HG02885 (cell line): ENCODE results near the gene ZNHIT1.

Experiments
- ATAC-seq: cut with Tn5 transposase; IDR thresholded peaks from one replicate; pipeline ENCODE4 v1.9.1; 2021; ENCODE audit warnings: mild to moderate bottlenecking; ENCODE audit not compliant: unreplicated experiment, poor library complexity

ZNHIT1 gene

GRCh38 chr7:101216001-101216859 lies 1.7 kb upstream of the ZNHIT1 start:
- no peak for ATAC-seq

DNA sequence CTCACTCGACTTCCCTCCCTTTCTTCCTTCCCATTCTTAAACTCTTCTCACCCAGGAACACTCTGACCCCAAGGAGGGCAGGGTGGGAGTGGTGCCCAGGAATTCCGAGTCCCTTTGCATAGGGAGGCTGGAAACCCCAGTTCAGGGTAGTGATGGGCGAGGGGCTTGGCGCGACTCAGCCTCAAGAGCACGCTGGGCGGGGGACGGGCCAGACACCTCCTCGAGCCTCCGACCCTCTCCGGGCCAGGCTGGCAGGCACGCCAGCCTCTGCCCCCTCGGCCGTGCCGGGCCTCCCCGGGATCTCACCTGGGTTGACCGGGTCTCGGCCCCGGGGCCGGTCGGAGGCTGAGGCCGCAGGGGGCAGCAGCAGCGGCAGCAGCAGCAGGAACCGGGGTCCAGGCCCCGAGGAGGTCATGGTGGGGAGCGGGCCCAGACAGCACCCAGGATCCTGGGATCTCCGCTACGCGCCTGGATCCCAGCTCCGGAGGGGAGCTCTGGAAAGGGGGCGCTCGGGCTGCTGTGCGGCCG lies 1.0 kb upstream of the ZNHIT1 start:
- peak; percentile 25 for ATAC-seq

DNA sequence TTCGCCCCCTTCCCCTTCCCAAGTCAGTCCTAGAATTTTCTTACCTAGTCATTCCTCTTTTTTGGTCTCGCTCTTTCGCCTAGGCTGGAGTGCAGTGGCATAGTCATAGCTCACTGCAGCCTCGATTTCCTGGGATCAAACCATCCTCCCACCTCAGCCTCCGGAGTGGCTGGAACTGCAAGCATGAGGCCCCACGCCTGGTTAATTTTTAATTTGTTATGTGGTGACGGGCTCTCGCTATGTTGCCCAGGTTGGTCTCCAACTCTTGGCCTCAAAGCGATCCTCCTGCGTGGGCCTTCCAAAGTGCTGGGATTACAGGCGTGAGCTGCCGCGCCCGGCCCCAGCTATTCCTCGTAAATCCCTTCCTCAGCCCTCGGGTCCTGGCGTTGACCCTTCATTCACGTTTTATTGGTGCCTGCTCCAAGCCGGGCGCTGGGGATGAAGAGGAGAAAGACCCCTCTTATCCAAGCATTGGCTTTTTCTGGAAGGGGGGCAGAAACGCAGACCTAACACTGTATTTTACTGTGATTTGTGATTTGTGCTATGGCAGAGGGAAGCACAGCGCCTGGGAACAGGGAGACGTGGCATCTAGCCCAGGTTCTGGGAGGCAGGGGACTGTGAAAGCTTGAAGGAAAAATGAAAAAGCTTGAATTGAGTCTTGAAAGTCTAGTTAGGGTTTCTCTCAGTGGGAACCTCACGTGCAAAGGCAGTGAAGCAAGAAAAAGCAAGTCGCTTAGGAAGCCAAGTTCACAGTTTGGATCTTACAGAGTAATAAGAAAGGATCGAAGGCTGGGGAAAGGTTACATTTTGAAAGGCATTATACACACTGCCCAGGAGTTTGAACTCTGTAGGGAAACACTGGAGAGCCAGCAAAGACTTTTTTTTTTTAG lies 516 bp downstream of the ZNHIT1 start:
- ATAC-seq: peak; percentile 3

DNA sequence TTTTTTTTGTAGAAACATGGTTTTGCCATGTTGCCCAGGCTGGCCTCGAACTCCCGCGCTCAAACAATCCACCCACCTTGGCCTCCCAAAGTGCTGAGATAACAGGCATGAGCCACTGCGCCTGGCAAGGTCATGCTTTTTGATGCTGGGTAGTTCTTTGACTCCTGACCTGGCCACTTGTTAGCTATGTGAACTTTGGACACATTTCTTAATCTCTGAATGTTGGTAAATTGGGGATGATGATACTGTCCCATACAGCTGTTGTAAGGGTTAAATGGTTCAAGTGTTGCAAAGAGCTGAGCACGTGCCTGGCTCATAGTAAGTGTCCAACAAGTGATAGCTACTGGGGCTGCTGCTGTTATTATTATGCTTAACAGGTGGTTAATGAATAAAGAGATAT lies 2.3 kb downstream of the ZNHIT1 start:
- ATAC-seq: no peak

- no peak for ATAC-seq
Measured at GRCh38 chr7:101222275-101222830, 4.4 kb downstream of the ZNHIT1 start.

- ATAC-seq: no peak
Measured at GRCh38 chr7:101223528-101223927, 5.6 kb downstream of the ZNHIT1 start.

DNA sequence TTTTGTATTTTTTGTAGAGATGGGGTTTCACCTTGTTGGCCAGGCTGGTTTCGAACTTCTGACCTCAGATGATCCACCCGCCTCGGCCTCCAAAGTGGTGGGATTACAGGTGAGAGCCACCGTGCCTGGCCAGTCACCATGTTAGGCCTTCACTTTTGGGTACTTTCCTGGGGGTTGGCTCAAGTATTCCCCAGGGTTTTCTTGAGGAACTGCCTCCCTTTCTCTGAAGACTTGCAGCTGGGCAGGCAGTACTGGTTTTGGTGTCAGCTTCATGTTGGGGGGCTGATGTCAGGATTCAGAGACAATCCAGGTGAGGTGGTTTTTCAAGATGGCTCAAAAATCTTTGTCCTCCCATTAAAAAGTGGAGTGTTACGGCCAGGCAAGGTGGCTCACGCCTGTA lies 7.7 kb downstream of the ZNHIT1 start:
- no peak for ATAC-seq

- no peak for ATAC-seq
Measured at GRCh38 chr7:101226721-101227120, 8.8 kb downstream of the ZNHIT1 start.

DNA sequence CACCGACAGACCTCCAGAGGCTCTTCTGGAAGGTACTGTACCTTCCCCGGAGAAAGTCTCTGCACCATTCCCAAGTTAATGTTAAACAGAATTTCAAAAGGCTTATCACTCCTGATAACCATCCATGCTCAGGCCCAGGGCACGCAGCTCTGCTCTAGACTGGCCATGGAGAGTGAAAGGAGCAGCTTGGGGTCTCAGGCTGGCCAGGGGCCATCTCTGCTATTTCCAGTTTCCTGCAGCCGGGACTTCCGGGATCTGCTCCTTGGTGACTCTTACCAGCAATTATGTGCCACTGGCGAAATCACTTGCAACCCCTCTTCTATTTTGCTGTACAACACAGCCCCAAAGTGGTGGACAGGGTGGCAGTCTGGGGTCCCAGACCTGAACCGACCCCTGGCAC lies 13.7 kb downstream of the ZNHIT1 start:
- no peak for ATAC-seq

DNA sequence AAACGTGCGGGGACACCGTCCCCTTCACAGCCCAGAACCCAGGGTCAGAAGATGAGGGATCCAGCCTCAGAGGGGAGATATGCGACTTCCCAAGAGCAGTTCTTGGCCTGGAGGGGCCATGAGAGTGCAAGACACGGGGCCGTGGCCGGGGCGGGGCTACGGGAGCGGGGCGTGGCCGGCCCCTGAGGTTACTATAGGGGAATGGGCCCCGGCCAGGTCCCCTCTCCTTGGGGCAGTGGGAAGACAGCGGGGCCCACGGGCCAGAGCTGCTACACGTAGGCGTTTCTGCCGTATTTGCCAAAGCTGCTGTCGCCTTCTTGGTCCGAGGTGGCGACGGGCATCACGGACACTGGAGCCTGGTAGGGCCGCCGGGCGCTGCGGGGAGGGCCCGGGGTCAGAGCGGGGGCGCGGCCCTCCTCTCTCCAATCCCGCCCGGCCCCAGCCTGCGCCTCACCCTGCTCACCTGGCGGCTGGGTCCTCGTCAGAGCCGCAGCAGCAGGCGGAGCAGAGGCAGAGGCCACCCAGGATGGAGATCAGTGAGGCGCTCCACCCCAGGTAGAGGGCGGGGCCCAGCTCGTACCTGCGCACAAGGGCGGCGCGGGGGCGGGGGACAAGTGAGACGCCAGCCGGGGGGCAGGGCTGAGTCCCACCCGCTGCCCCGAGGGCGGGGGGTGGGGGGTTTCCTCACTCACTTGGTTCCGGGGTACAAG lies 14.3 kb downstream of the ZNHIT1 start:
- ATAC-seq: no peak

GRCh38 chr7:101233907-101234547 lies 16.1 kb downstream of the ZNHIT1 start:
- ATAC-seq: no peak

GRCh38 chr7:101234636-101235035 lies 16.7 kb downstream of the ZNHIT1 start:
- no peak for ATAC-seq

DNA sequence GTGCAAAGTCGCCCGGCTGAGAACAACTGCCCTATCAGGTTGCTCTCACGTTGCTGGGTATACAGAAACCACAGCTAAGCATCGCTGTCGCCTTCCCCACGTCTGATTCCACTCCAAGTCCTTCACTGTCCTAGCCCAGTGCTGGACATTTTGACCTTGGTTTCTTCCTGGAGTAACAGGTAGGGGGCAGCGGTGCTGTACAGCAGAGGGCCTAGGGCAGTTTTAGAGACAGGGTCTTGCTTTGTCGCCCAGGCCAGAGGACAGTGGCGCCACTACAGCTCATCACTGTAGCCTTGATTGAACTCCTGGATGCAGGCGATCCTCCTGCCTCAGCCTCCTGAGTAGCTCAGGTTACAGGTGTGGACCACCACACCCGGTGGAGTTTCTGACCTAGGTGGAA lies 17.1 kb downstream of the ZNHIT1 start:
- no peak for ATAC-seq

- no peak for ATAC-seq
Measured at GRCh38 chr7:101235522-101235921, 17.6 kb downstream of the ZNHIT1 start.

DNA sequence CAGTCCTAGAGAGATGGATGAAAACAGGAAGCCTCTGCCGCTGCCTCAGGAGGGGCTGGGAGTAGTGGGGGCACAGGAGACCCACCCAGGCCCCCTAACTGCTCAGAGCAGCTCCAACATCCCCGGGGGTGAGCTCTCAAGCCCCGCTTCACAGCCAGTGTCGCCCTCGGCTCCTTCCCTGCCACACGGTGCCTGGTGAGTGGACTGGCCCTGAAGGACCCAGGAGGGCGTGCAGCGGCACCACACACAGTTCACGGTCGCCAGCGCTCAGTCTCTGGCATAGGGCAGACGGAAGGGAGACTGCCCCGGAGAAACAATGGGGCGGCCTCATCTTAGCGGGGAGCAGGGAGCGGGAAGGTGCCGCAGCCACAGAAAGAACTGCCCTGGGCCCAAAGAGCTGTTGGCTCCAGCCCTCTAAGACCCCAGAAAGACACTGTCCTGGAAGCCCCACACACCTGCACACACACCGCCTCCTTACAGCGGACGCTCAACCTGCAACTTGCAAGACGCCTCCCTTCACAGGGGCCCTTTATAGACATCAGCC lies 18.4 kb downstream of the ZNHIT1 start:
- ATAC-seq: no peak

- no peak for ATAC-seq
Measured at GRCh38 chr7:101237206-101238067, 19.5 kb downstream of the ZNHIT1 start, which contains the start of gene CLDN15. Gene CLDN15 (minus strand): TSS chr7:101237802. CDS start chr7:101237581, 221 bp downstream.

DNA sequence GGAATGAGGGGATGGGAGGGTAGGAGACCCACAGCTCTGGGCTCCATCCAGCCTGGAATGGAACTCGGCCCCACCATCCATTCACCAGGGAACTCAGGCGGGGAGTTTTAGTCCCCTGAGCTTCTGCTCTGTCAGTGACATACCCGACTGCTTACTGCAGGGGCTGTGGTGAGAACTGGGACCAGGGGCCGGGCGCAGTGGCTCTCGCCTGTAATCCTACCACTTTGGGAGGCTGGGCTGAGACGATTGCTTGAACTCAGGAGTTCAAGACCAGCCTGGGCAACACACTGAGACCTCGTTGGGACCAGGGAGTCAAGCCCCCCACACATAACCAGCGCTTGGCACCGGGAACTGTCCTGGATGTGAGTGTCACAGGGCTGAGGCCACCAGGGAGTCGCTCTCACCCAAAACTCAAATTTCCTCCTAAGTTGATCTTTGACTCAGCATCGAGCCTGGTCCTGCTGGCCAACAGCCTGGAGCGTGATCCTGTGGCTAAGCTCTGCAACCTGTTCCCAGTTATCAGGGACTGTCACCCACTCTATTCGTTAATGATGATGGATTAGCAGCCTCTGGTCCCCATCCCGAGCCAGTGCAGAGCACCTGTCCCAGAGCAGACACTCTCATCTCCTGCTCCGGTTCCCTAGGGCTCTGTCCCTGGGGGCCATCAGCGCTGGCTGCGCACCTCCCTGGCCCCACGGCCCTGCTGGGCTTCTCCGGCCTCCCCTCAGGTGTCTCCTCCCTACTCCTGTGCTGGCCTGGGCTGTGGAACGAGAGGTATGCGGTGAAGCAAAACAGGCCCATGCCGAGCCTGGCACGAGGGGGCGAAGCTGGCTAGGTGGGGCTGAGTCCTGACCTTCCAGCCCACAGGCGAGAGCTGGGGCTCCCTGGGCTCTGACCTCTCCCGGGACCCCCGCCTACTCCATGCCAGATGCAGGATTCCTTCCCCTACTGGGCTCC lies 20.5 kb downstream of the ZNHIT1 start:
- no peak for ATAC-seq
